IMR-90 (cell line): Measurements from ENCODE around the gene MRPS31. TPM values are rescaled to one million over a fixed set of nuclear protein-coding genes. Genes with fewer than 3 reads are reported as not detected.

Experiments
- ATAC-seq: fragments of 200-7000 bp; cut with Tn5 transposase; 2 replicates; pipeline ENCODE4 v1.9.1; 2020; ENCODE audit warnings: low read depth, mild to moderate bottlenecking, moderate library complexity
- BruUV-seq: library from RNA; stranded (reverse); fragments of 400-500 nt; replicated peaks from 2 replicates; lab custom pipeline; 2021; lab: Mats Ljungman, UMichigan
- CTCF ChIA-PET: fragments of 300-600 bp; formaldehyde crosslinking; extraction: SDS; loops from one replicate; lab custom pipeline; 2021; ENCODE audit warnings: antibody characterized with exemption; lab: Yijun Ruan, JAX
- POLR2A ChIA-PET: fragments of 300-600 bp; sonication (Branson Sonifier 250); formaldehyde crosslinking; loops from one replicate; lab custom pipeline; 2022; ENCODE audit warnings: antibody characterized with exemption; ENCODE audit not compliant: unreplicated experiment; lab: Charles Lee
- DNase-seq: peaks from one replicate; pipeline ENCODE4 v3.0.0; 2013
- H2AFZ ChIP-seq: replicated peaks from 2 replicates; pipeline ENCODE3; 2013; ENCODE audit warnings: low read length, mild to moderate bottlenecking; ENCODE audit not compliant: poor library complexity
- H2AK5ac ChIP-seq: 2 replicates; pipeline ENCODE4 v1.6.1; 2013; ENCODE audit warnings: low read depth, low read length, inconsistent platforms
- H2AK9ac ChIP-seq: replicated peaks from 2 replicates; pipeline ENCODE3; 2013; ENCODE audit warnings: mild to moderate bottlenecking, low read depth, low read length, moderate library complexity; ENCODE audit not compliant: poor library complexity
- H2BK120ac ChIP-seq: 2 replicates; pipeline ENCODE4 v1.6.1; 2013; ENCODE audit warnings: low read depth, low read length, inconsistent platforms
- H2BK15ac ChIP-seq: 3 replicates; pipeline ENCODE4 v1.6.1; 2013; ENCODE audit warnings: low read depth, low read length, inconsistent platforms
- H2BK20ac ChIP-seq: 2 replicates; pipeline ENCODE4 v1.6.1; 2013; ENCODE audit warnings: low read depth, mild to moderate bottlenecking, inconsistent platforms, low read length, moderate library complexity
- H2BK5ac ChIP-seq: 2 replicates; pipeline ENCODE4 v1.6.1; 2013; ENCODE audit warnings: mild to moderate bottlenecking, low read depth, low read length, inconsistent platforms; ENCODE audit not compliant: poor library complexity, severe bottlenecking
- H3K14ac ChIP-seq: replicated peaks from 2 replicates; pipeline ENCODE4 v1.6.1; 2013; ENCODE audit warnings: low read depth, low read length, inconsistent platforms
- H3K18ac ChIP-seq: 2 replicates; pipeline ENCODE4 v1.6.1; 2013; ENCODE audit warnings: low read depth, low read length, control low read depth
- H3K23ac ChIP-seq: 2 replicates; pipeline ENCODE4 v1.6.1; 2013; ENCODE audit warnings: low read depth, low read length, inconsistent platforms
- H3K27ac ChIP-seq: 2 replicates; pipeline ENCODE4 v1.5.1; 2013; ENCODE audit warnings: mild to moderate bottlenecking, control low read depth, low read length; ENCODE audit not compliant: insufficient read depth
- H3K27me3 ChIP-seq: 2 replicates; pipeline ENCODE4 v1.6.1; 2013; ENCODE audit warnings: low read length; ENCODE audit not compliant: control insufficient read depth, insufficient read depth
- H3K36me3 ChIP-seq: 2 replicates; pipeline ENCODE4 v1.6.1; 2013; ENCODE audit warnings: low read length, mixed read lengths; ENCODE audit not compliant: control insufficient read depth, insufficient read depth
- H3K4ac ChIP-seq: 2 replicates; pipeline ENCODE4 v1.6.1; 2013; ENCODE audit warnings: low read depth, low read length, inconsistent platforms
- H3K4me1 ChIP-seq: 2 replicates; pipeline ENCODE4 v1.6.1; 2013; ENCODE audit warnings: low read length, mixed read lengths; ENCODE audit not compliant: control insufficient read depth, insufficient read depth
- H3K4me2 ChIP-seq: 2 replicates; pipeline ENCODE4 v1.6.1; 2013; ENCODE audit warnings: low read depth, mild to moderate bottlenecking, control low read depth, low read length, moderate library complexity
- H3K4me3 ChIP-seq: 2 replicates; pipeline ENCODE4 v1.5.1; 2013; ENCODE audit warnings: low read depth, mild to moderate bottlenecking, control low read depth, low read length, moderate library complexity; ENCODE audit not compliant: insufficient read depth
- H3K56ac ChIP-seq: 2 replicates; pipeline ENCODE4 v1.6.1; 2013; ENCODE audit warnings: low read length, inconsistent platforms; ENCODE audit not compliant: insufficient read depth; ENCODE audit errors: extremely low read depth
- H3K79me1 ChIP-seq, 2 experiments: 2 replicates each; pipeline ENCODE4 v1.6.1; 2013; ENCODE audit warnings: low read length in 2 of 2, inconsistent platforms in 1 of 2, low read depth in 1 of 2
- H3K9ac ChIP-seq: 2 replicates; pipeline ENCODE4 v1.6.1; 2013; ENCODE audit warnings: low read depth, low read length, control low read depth
- H3K9me1 ChIP-seq: 2 replicates; pipeline ENCODE4 v1.6.1; 2013; ENCODE audit warnings: low read length, inconsistent platforms; ENCODE audit not compliant: insufficient read depth
- H3K9me3 ChIP-seq: 2 replicates; pipeline ENCODE4 v1.6.1; 2013; ENCODE audit warnings: low read length; ENCODE audit not compliant: control insufficient read depth, insufficient read depth
- H4K20me1 ChIP-seq: 2 replicates; pipeline ENCODE4 v1.6.1; 2013; ENCODE audit warnings: low read length, inconsistent platforms; ENCODE audit not compliant: insufficient read depth
- H4K5ac ChIP-seq: 2 replicates; pipeline ENCODE4 v1.6.1; 2013; ENCODE audit warnings: mild to moderate bottlenecking, low read depth, low read length, control low read depth
- H4K8ac ChIP-seq, 2 experiments: 2 replicates each; pipeline ENCODE4 v1.6.1; 2013; ENCODE audit warnings: low read depth in 2 of 2, low read length in 2 of 2, control low read depth in 1 of 2, inconsistent platforms in 1 of 2
- H4K91ac ChIP-seq: 2 replicates; pipeline ENCODE4 v1.6.1; 2013; ENCODE audit warnings: low read depth, low read length, inconsistent platforms; ENCODE audit not compliant: insufficient read depth
- WGBS, 2 experiments: methylation state at CpG; one replicate each; pipeline versions ENCODE4 v1.1.5 to v1.1.7; 2013; ENCODE audit warnings: missing lambda C conversion rate in 2 of 2; ENCODE audit not compliant: insufficient read length in 1 of 2; ENCODE audit errors: extremely low coverage in 2 of 2; 5-methylcytosine and 5-hydroxymethylcytosine counted together
- dilution Hi-C: fragments of 300-500 bp; cut with HindIII; formaldehyde crosslinking; loops from one replicate; pipeline ENCODE4 v1.14.3; 2018; ENCODE audit warnings: low sequenced_read_pairs; ENCODE audit not compliant: unreplicated experiment
- in situ Hi-C: fragments of 300-500 bp; cut with MboI; formaldehyde crosslinking; loops from 3 replicates; pipeline ENCODE4 v1.14.3; 2019; ENCODE audit warnings: low sequenced_read_pairs, inconsistent platforms, mixed read lengths
- intact Hi-C: fragments of 100-400 bp; cut with micrococcal nuclease; formaldehyde crosslinking; loops from 2 replicates; pipeline ENCODE4 v1.10.0; 2022
- polyA plus RNA-seq, 3 experiments: library from polyadenylated mRNA; depleted of rRNA; stranded (reverse); fragments of >200 nt; gene quantifications; 2 replicates each; pipeline ENCODE4 v1.2.3, GENCODE V29; 2012; ENCODE audit warnings: low replicate concordance in 1 of 3
- total RNA-seq: library from RNA; depleted of rRNA; stranded (reverse); fragments of >200 nt; gene quantifications from 2 replicates; pipeline ENCODE4 v1.2.3, GENCODE V29; 2012
- TF ChIP-seq, protein P1 (sequence below): fragments of 150-350 bp; IDR thresholded peaks from 2 replicates; pipeline ENCODE4 v1.6.1; 2017; ENCODE audit warnings: mild to moderate bottlenecking, antibody characterized with exemption, low read length, low read depth

The MRPS31 gene
- total and polyA plus RNA-seq, 2 of the 4 experiments (the other 2 are of a cell fraction): 9.3 to 14.8 TPM

DNA sequence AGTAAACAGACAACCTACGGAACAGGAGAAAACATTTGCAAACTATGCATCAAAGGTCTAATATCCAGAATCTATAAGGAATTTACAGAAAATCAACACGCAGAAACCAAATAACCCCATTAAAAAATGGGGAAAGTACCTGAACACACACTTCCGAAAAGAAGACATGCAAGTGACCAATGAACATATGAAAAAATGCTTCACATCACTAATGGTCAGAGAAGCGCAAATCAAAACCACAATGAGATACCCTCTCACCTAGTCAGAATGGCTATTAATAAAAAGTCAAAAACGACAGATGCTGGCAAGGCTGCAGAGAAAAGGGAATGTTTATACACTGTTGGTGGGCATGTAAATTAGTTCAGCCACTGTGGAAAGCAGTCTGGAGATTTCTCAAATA is 47.9 kb upstream of the MRPS31 start:
- no peak overlapping the region for H3K9ac ChIP-seq
- H3K4me2 ChIP-seq: no peak overlapping the region
- dilution Hi-C loops: no loop called here
- ATAC-seq (no peak), DNase-seq (no peak)
- H2BK15ac ChIP-seq: no peak overlapping the region
- POLR2A ChIA-PET: no interaction called here
- no peak overlapping the region for H2BK20ac ChIP-seq
- H4K5ac ChIP-seq: no peak overlapping the region
- no peak overlapping the region for H3K27ac ChIP-seq
- intact Hi-C loops: no loop called here
- H3K79me1 ChIP-seq: no peaks in the 10 kb centered on the region
- no peak overlapping the region for H3K14ac ChIP-seq
- TF ChIP-seq, protein P1, sequence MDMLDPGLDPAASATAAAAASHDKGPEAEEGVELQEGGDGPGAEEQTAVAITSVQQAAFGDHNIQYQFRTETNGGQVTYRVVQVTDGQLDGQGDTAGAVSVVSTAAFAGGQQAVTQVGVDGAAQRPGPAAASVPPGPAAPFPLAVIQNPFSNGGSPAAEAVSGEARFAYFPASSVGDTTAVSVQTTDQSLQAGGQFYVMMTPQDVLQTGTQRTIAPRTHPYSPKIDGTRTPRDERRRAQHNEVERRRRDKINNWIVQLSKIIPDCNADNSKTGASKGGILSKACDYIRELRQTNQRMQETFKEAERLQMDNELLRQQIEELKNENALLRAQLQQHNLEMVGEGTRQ: no peak
- H2BK5ac ChIP-seq: no peak overlapping the region
- H3K36me3 ChIP-seq: no peaks in the 10 kb centered on the region
- no peaks in the 10 kb centered on the region for H3K9me3 ChIP-seq
- H4K91ac ChIP-seq: no peak overlapping the region
- H2AFZ ChIP-seq: no peak overlapping the region
- H3K9me1 ChIP-seq: no peaks in the 10 kb centered on the region
- H2AK9ac ChIP-seq: no peak overlapping the region
- H3K4me3 ChIP-seq: no peak overlapping the region
- no peak overlapping the region for H4K8ac ChIP-seq
- in situ Hi-C loops: no loop called here
- no peak overlapping the region for H3K18ac ChIP-seq
- no peaks in the 10 kb centered on the region for H4K20me1 ChIP-seq
- H2AK5ac ChIP-seq: no peak overlapping the region
- no peak overlapping the region for H2BK120ac ChIP-seq
- no peak overlapping the region for H3K4ac ChIP-seq
- H3K27me3 ChIP-seq: no peaks in the 10 kb centered on the region
- no peak overlapping the region for H3K56ac ChIP-seq
- CTCF ChIA-PET: no interaction called here
- H3K4me1 ChIP-seq: peaks cover 2% of the 10 kb centered on the region; the same call in 1 of the 2 replicates
- no TSS peak for BruUV-seq
- no CpG with 5 or more reads among the region's 5 CpGs for WGBS, 2 experiments
- no peak overlapping the region for H3K23ac ChIP-seq
